H9 (cell line): ENCODE results near the gene HAND1. TPM values are rescaled to one million over a fixed set of nuclear protein-coding genes. Genes with fewer than 3 reads are reported as not detected.

Experiments used
- DNase-seq: peaks from one replicate; pipeline ENCODE4 v3.0.0-alpha.2; 2017
- H2AFZ ChIP-seq: one replicate; pipeline ENCODE4 v1.6.1; 2013; ENCODE audit warnings: mild to moderate bottlenecking, low read length, control low read depth, moderate library complexity
- H2AK5ac ChIP-seq: 2 replicates; pipeline ENCODE4 v1.6.1; 2013; ENCODE audit warnings: low read length, control low read depth, mixed read lengths; ENCODE audit not compliant: insufficient read length
- H2BK120ac ChIP-seq: one replicate; pipeline ENCODE4 v1.6.1; 2013; ENCODE audit warnings: low read depth, mild to moderate bottlenecking, low read length, control low read depth, inconsistent platforms; ENCODE audit not compliant: poor library complexity, severe bottlenecking
- H2BK12ac ChIP-seq: 2 replicates; pipeline ENCODE4 v1.6.1; 2013; ENCODE audit warnings: low read length, control low read depth, mixed read lengths, low read depth; ENCODE audit not compliant: insufficient read length
- H2BK15ac ChIP-seq: 2 replicates; pipeline ENCODE4 v1.6.1; 2013; ENCODE audit warnings: low read depth, low read length, control low read depth
- H2BK20ac ChIP-seq: one replicate; pipeline ENCODE4 v1.6.1; 2013; ENCODE audit warnings: low read depth, mild to moderate bottlenecking, low read length, control low read depth, inconsistent platforms; ENCODE audit not compliant: poor library complexity, severe bottlenecking
- H2BK5ac ChIP-seq: 2 replicates; pipeline ENCODE4 v1.6.1; 2013; ENCODE audit warnings: low read length, control low read depth, mixed read lengths; ENCODE audit not compliant: insufficient read length
- H3K14ac ChIP-seq: 2 replicates; pipeline ENCODE4 v1.6.1; 2013; ENCODE audit warnings: low read length, control low read depth; ENCODE audit not compliant: insufficient read depth
- H3K18ac ChIP-seq: 2 replicates; pipeline ENCODE4 v1.6.1; 2013; ENCODE audit warnings: low read depth, mild to moderate bottlenecking, mixed read lengths, low read length, control low read depth; ENCODE audit not compliant: insufficient read length
- H3K23ac ChIP-seq: 2 replicates; pipeline ENCODE4 v1.6.1; 2013; ENCODE audit warnings: low read length, control low read depth, mixed read lengths, low read depth; ENCODE audit not compliant: insufficient read length
- H3K23me2 ChIP-seq: 2 replicates; pipeline ENCODE4 v1.6.1; 2013; ENCODE audit warnings: low read depth, mild to moderate bottlenecking, mixed read lengths, low read length, control low read depth; ENCODE audit not compliant: insufficient read length, poor library complexity, severe bottlenecking
- H3K27ac ChIP-seq: 2 replicates; pipeline ENCODE4 v1.5.1; 2013; ENCODE audit warnings: low read length, control low read depth, mixed read lengths, low read depth; ENCODE audit not compliant: insufficient read length
- H3K27me3 ChIP-seq: 2 replicates; pipeline ENCODE4 v1.6.1; 2013; ENCODE audit warnings: low read length, control low read depth, inconsistent platforms; ENCODE audit not compliant: insufficient read depth
- H3K4ac ChIP-seq: 2 replicates; pipeline ENCODE4 v1.6.1; 2013; ENCODE audit warnings: low read depth, mild to moderate bottlenecking, control low read depth, inconsistent platforms, low read length, moderate library complexity
- H3K4me1 ChIP-seq: 2 replicates; pipeline ENCODE4 v1.6.1; 2013; ENCODE audit warnings: low read length, control low read depth, inconsistent platforms; ENCODE audit not compliant: insufficient read depth
- H3K4me2 ChIP-seq: 2 replicates; pipeline ENCODE4 v1.6.1; 2013; ENCODE audit warnings: low read length, control low read depth, mixed read lengths; ENCODE audit not compliant: insufficient read length, insufficient read depth
- H3K56ac ChIP-seq: 2 replicates; pipeline ENCODE4 v1.6.1; 2013; ENCODE audit warnings: low read depth, mild to moderate bottlenecking, mixed read lengths, low read length, control low read depth; ENCODE audit not compliant: insufficient read length
- H3K79me1 ChIP-seq: 2 replicates; pipeline ENCODE4 v1.6.1; 2013; ENCODE audit warnings: low read depth, mild to moderate bottlenecking, moderate library complexity, low read length, control low read depth, inconsistent platforms; ENCODE audit not compliant: insufficient read depth, poor library complexity, severe bottlenecking
- H3K79me2 ChIP-seq: 2 replicates; pipeline ENCODE4 v1.6.1; 2013; ENCODE audit warnings: low read length, control low read depth, inconsistent platforms; ENCODE audit not compliant: insufficient read depth
- H3K9ac ChIP-seq: 2 replicates; pipeline ENCODE4 v1.6.1; 2013; ENCODE audit warnings: low read length, control low read depth, mixed read lengths; ENCODE audit not compliant: insufficient read length; ENCODE audit errors: extremely low read depth
- H3K9me3 ChIP-seq: one replicate; pipeline ENCODE4 v1.6.1; 2013; ENCODE audit warnings: low read depth, low read length, inconsistent platforms; ENCODE audit not compliant: control insufficient read depth
- H3T11ph ChIP-seq: one replicate; pipeline ENCODE4 v1.6.1; 2013; ENCODE audit warnings: mild to moderate bottlenecking, low read length, control low read depth, inconsistent platforms
- H4K20me1 ChIP-seq: one replicate; pipeline ENCODE4 v1.6.1; 2013; ENCODE audit not compliant: control insufficient read depth, insufficient read length, insufficient read depth
- H4K5ac ChIP-seq: 2 replicates; pipeline ENCODE4 v1.6.1; 2013; ENCODE audit warnings: low read depth, mild to moderate bottlenecking, mixed read lengths, low read length, control low read depth; ENCODE audit not compliant: insufficient read length
- H4K8ac ChIP-seq: replicated peaks from 2 replicates; pipeline ENCODE4 v1.6.1; 2013; ENCODE audit warnings: low read length, control low read depth, mixed read lengths, low read depth; ENCODE audit not compliant: insufficient read length
- H4K91ac ChIP-seq: 2 replicates; pipeline ENCODE4 v1.6.1; 2013; ENCODE audit warnings: low read depth, mild to moderate bottlenecking, moderate library complexity, mixed read lengths, low read length, control low read depth; ENCODE audit not compliant: insufficient read length
- H3K27ac Mint-ChIP-seq, 3 experiments: 2 replicates in 2 of 3; 3 replicates in 1 of 3; pipeline ENCODE4 v1.8.0; 2020 to 2021; ENCODE audit warnings: mixed read lengths in 3 of 3, mild to moderate bottlenecking in 1 of 3, moderate library complexity in 1 of 3
- H3K27me3 Mint-ChIP-seq: 2 replicates; pipeline ENCODE4 v1.8.0; 2021; ENCODE audit warnings: low read depth, mild to moderate bottlenecking, moderate library complexity, mixed read lengths
- H3K36me3 Mint-ChIP-seq, 3 experiments: 2 replicates in 2 of 3; 3 replicates in 1 of 3; pipeline ENCODE4 v1.8.0; 2020 to 2021; ENCODE audit warnings: low read depth in 3 of 3, mixed read lengths in 3 of 3; ENCODE audit not compliant: insufficient read depth in 1 of 3
- H3K4me1 Mint-ChIP-seq, 2 experiments: 2 replicates each; pipeline ENCODE4 v1.8.0; 2020; ENCODE audit warnings: mixed read lengths in 2 of 2
- H3K4me3 Mint-ChIP-seq, 2 experiments: 2 replicates in 1 of 2; 3 replicates in 1 of 2; pipeline ENCODE4 v1.8.0; 2020 to 2021; ENCODE audit warnings: mild to moderate bottlenecking in 2 of 2, mixed read lengths in 2 of 2, moderate library complexity in 1 of 2
- H3K9me3 Mint-ChIP-seq, 2 experiments: 2 replicates in 1 of 2; 3 replicates in 1 of 2; pipeline ENCODE4 v1.8.0; 2020; ENCODE audit warnings: mild to moderate bottlenecking in 2 of 2, mixed read lengths in 2 of 2, moderate library complexity in 1 of 2
- WGBS: extraction: QIAGEN DNeasy Blood & Tissue Kit; methylation state at CpG from one replicate; pipeline ENCODE4 v1.1.7; 2013; ENCODE audit warnings: missing lambda C conversion rate, low lambda C conversion rate, mixed read lengths; ENCODE audit not compliant: insufficient read length; ENCODE audit errors: extremely low coverage; 5-methylcytosine and 5-hydroxymethylcytosine counted together
- total RNA-seq: library from RNA; stranded (reverse); gene quantifications from 2 replicates; pipeline ENCODE4 v1.2.1, GENCODE V29; 2021
- TF ChIP-seq, protein P1 (sequence below): fragments of 200-600 bp; sonication (generic); conservative IDR thresholded peaks from 3 replicates; pipeline ENCODE4 v1.8.0; 2021; ENCODE audit warnings: antibody characterized with exemption, mild to moderate bottlenecking

HAND1 gene
- total RNA-seq, 1 experiment from 2014 or later = not detected

DNA sequence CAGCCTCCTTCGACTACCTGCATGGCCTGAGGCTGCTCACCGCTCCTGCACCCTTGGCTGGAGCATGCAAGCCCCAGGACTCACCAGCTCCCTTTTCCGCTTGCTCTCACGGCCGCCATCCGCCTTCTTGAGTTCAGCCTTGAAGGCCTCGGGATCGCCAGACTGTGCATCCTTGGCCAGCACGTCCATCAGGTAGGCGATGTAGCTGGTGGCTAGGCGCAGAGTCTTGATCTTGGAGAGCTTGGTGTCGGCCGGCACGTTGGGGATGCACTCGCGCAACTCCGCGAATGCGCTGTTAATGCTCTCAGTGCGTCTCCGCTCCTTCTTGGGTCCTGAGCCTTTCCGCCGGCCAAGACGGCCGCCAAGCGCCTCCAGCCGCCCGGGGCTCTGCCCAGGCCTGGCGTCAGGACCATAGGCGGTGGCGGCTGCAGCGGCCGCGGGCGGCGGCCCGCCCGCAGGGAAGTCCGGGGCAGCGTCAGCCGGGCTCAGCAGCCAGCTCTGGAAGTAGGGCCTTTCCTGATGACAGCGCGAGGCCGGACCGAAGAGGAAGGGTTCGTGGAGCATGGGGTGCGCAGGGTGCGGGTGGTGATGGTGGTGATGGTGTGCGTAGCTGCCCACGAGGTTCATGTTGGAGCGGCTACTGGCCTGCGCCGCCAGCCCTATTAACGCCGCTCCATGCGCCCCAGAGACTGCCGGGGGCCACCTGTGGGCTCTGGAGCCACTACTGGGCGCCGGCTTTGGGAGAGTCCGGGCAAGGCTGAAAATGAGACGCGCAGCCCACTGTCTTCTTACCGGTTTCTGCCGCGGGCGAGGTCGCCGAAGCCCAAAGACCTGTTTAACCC, 424 bp downstream of the HAND1 start:
- Mint-ChIP-seq H3K4me3 (peak overlapping the region; percentile 47 to 75), H3K4me1 (peaks cover 59 to 79% of the 10 kb centered on the region in 2 experiments), H3K9me3 (no peaks in the 10 kb centered on the region; a peak in 2 of 5 replicates), H3K27ac (no peak overlapping the region), H3K36me3 (peaks cover 0 to 3% (median 0%) of the 10 kb centered on the region in 3 experiments; a peak in 2 of 7 replicates), H3K27me3 (peaks cover 100% of the 10 kb centered on the region)
- Histone ChIP-seq H3K79me2 (no peaks in the 10 kb centered on the region), H3K27me3 (peaks cover 96% of the 10 kb centered on the region), H4K5ac (no peak overlapping the region), H4K20me1 (peaks cover 2% of the 10 kb centered on the region), H2BK20ac (no peak overlapping the region), H3K18ac (no peak overlapping the region), H4K8ac (no peak overlapping the region), H3K4me2 (peak overlapping the region; percentile 51), H3K4ac (no peak overlapping the region), H3K9ac (no peak overlapping the region), H3K9me3 (no peaks in the 10 kb centered on the region), H2AFZ (no peak overlapping the region), H3K23ac (no peak overlapping the region), H2BK5ac (no peak overlapping the region), H3K14ac (no peak overlapping the region), H3K4me1 (no peaks in the 10 kb centered on the region), H2BK120ac (no peak overlapping the region), H3K79me1 (no peaks in the 10 kb centered on the region), H2AK5ac (no peak overlapping the region), H4K91ac (no peak overlapping the region), H2BK15ac (no peak overlapping the region), H3K56ac (no peak overlapping the region), H3T11ph (no peak overlapping the region), H3K23me2 (peaks cover 34% of the 10 kb centered on the region), H3K27ac (no peak overlapping the region), H2BK12ac (no peak overlapping the region)
- DNase-seq = peak; percentile 68
- no CpG with 5 or more reads among the region's 68 CpGs for WGBS
- TF ChIP-seq, protein P1, sequence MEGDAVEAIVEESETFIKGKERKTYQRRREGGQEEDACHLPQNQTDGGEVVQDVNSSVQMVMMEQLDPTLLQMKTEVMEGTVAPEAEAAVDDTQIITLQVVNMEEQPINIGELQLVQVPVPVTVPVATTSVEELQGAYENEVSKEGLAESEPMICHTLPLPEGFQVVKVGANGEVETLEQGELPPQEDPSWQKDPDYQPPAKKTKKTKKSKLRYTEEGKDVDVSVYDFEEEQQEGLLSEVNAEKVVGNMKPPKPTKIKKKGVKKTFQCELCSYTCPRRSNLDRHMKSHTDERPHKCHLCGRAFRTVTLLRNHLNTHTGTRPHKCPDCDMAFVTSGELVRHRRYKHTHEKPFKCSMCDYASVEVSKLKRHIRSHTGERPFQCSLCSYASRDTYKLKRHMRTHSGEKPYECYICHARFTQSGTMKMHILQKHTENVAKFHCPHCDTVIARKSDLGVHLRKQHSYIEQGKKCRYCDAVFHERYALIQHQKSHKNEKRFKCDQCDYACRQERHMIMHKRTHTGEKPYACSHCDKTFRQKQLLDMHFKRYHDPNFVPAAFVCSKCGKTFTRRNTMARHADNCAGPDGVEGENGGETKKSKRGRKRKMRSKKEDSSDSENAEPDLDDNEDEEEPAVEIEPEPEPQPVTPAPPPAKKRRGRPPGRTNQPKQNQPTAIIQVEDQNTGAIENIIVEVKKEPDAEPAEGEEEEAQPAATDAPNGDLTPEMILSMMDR = no peak
